H1 (cell line): ENCODE data around the gene ENDOD1. TPM values are rescaled to one million over a fixed set of nuclear protein-coding genes. Genes with fewer than 3 reads are reported as not detected.

Experiments used
- MAFK ChIP-seq: IDR thresholded peaks from 2 replicates; pipeline ENCODE4 v1.6.1; 2012; ENCODE audit warnings: low read depth, mild to moderate bottlenecking, improper control_type of control experiment, low read length
- SUZ12 ChIP-seq: fragments of 200-600 bp; sonication (generic); IDR thresholded peaks from 2 replicates; pipeline ENCODE4 v1.6.1; 2012; ENCODE audit warnings: mild to moderate bottlenecking, inconsistent platforms, low read length, moderate library complexity, mixed read lengths
- TEAD4 ChIP-seq: IDR thresholded peaks from 2 replicates; pipeline ENCODE4 v1.6.1; 2012; ENCODE audit warnings: low read depth, low read length, inconsistent platforms, mixed read lengths
- polyA plus RNA-seq, 7 experiments: library from polyadenylated mRNA; depleted of rRNA in 3 of 7; stranded (reverse) in 5 of 7; unstranded in 2 of 7; fragments of >200 nt in 5 of 7; fragments of 200-250 nt in 2 of 7; gene quantifications; 1 replicate in 5 of 7; 2 replicates in 1 of 7; 4 replicates in 1 of 7; pipeline versions ENCODE4 v1.2.1 to v1.2.3, GENCODE V29; 2011 to 2013; ENCODE audit warnings: missing spikeins in 2 of 7, mixed read lengths in 2 of 7
- total RNA-seq: library from RNA; stranded (reverse); fragmentation: NEBNext Ultra II Directional; extraction: Animal tissue kit (Norgen Biotek cat#: 25700); gene quantifications from 2 replicates; pipeline ENCODE4 v1.2.1, GENCODE V29; 2021
- TF ChIP-seq, protein P1 (sequence below), 3 experiments: IDR thresholded peaks; 1 replicate in 2 of 3; 2 replicates in 1 of 3; pipeline versions ENCODE4 v1.5.1 to v1.6.1; 2011; ENCODE audit warnings: low read length in 3 of 3, mild to moderate bottlenecking in 3 of 3, inconsistent platforms in 2 of 3, low read depth in 1 of 3, moderate library complexity in 1 of 3; ENCODE audit not compliant: insufficient read depth in 1 of 3; ENCODE audit errors: control extremely low read depth in 1 of 3

Gene ENDOD1
- total and polyA plus RNA-seq, 2 of the 8 experiments (the other 6 are each of a cell fraction or from before 2014, with no cell fraction given) = 1.2 to 2.5 TPM

DNA sequence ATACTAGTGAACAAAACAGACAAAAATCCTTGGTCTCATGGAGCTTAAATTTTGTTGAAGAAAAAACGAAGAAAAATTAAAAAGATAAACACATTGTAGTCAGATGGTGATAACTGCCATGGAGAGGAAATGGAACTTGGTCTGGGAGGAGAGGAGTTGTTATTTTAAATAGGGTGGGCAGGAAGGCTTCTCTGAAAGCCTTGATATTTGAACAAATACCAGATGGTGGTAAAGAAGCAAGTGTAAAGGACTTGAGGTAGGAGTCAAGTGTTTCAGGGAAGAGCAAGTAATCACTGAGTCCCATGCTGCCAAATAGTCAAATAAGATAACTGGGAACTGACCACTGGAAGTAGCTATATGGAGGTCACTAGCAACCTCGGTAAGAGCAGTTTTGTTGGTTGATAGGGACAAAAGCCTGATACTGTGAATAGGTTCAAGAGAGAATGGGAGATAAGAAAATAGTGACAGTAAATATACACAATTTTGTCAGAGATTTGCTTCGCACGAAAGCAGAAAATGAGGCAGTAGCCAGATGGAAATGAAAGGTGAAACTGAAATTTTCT lies 86.3 kb downstream of the ENDOD1 start (continued):
- TF ChIP-seq, protein P1, sequence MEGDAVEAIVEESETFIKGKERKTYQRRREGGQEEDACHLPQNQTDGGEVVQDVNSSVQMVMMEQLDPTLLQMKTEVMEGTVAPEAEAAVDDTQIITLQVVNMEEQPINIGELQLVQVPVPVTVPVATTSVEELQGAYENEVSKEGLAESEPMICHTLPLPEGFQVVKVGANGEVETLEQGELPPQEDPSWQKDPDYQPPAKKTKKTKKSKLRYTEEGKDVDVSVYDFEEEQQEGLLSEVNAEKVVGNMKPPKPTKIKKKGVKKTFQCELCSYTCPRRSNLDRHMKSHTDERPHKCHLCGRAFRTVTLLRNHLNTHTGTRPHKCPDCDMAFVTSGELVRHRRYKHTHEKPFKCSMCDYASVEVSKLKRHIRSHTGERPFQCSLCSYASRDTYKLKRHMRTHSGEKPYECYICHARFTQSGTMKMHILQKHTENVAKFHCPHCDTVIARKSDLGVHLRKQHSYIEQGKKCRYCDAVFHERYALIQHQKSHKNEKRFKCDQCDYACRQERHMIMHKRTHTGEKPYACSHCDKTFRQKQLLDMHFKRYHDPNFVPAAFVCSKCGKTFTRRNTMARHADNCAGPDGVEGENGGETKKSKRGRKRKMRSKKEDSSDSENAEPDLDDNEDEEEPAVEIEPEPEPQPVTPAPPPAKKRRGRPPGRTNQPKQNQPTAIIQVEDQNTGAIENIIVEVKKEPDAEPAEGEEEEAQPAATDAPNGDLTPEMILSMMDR (IDR thresholded peaks at IDR 0.05; ENCODE audit: control extremely low read depth in 1 of 3, insufficient read depth in 1 of 3, low read depth in 1 of 3, low read length in 3 of 3) = no peak
- TF ChIP-seq MAFK = no peak
- no peak for TF ChIP-seq TEAD4
- TF ChIP-seq SUZ12 = no peak

Other genes with a start within 250 kb of the ENDOD1 start
- 59.4 and 63.2 TPM in 2 replicates for gene CWC15, start 116.3 kb upstream of the ENDOD1 start, total RNA-seq
- 6.9 and 15.7 TPM in 2 replicates for gene CWC15, start 116.3 kb upstream of the ENDOD1 start, polyA plus RNA-seq (2011; rRNA removed)
- gene KDM4D, start 116.1 kb upstream of the ENDOD1 start, total RNA-seq = 1.4 and 1.5 TPM in 2 replicates
- gene KDM4D, start 116.1 kb upstream of the ENDOD1 start, polyA plus RNA-seq (2011; rRNA removed) = 4.5 and 4.8 TPM in 2 replicates
- gene KDM4E, start 64.6 kb upstream of the ENDOD1 start, total RNA-seq = not detected in 2 replicates
- not detected in 2 replicates for gene KDM4E, start 64.6 kb upstream of the ENDOD1 start, polyA plus RNA-seq (2011; rRNA removed)
- gene KDM4F, start 40.4 kb upstream of the ENDOD1 start, total RNA-seq = not detected in 2 replicates
- gene KDM4F, start 40.4 kb upstream of the ENDOD1 start, polyA plus RNA-seq (2011; rRNA removed) = not detected in 2 replicates
- gene SRSF8, start 22.9 kb upstream of the ENDOD1 start, total RNA-seq = 18.5 TPM in 2 replicates
- gene SRSF8, start 22.9 kb upstream of the ENDOD1 start, polyA plus RNA-seq (2011; rRNA removed) = 11.4 and 13.2 TPM in 2 replicates
- 29.8 and 31.1 TPM in 2 replicates for gene SESN3, start 141.4 kb downstream of the ENDOD1 start, total RNA-seq
- 6.9 and 10.2 TPM in 2 replicates for gene SESN3, start 141.4 kb downstream of the ENDOD1 start, polyA plus RNA-seq (2011; rRNA removed)